Right hindlimb (tissue), 1 donor: Measurements from ENCODE around the gene AXL.
A peak's percentile ranks its signal among the peaks of the same experiment; 100 is the strongest.
"Not testable (repeated sequence)": the region's sequence is repeated elsewhere in the genome, so short reads cannot be mapped to it uniquely, and the experiment has no call there.

Source experiments
- DNase-seq: peaks from one replicate; pipeline ENCODE4 v3.0.0-alpha.2; 2018

The AXL gene

GRCh38 chr19:41206926-41207750 is 11.9 kb upstream of the AXL start:
- DNase-seq, result peak; percentile 80

DNA sequence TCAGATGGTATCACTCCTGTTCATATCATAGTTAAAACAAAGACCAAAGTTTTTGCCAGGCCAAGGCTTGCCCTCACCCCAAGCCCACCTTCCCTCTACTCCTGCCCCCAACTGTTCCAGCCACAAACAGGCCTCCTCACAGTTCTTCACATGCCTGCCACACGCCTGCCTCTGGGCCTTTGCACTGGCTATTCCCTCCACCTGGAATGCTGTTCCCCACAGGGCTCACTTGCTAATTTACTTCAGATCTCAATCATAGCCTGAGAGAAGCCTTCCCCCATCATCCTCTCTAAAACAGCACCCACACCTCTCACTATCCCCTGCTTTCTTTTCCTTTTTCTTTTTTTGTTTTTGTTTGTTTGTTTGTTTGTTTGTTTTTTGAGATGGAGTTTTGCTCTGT is 4.9 kb upstream of the AXL start:
- DNase-seq, result no peak

DNA sequence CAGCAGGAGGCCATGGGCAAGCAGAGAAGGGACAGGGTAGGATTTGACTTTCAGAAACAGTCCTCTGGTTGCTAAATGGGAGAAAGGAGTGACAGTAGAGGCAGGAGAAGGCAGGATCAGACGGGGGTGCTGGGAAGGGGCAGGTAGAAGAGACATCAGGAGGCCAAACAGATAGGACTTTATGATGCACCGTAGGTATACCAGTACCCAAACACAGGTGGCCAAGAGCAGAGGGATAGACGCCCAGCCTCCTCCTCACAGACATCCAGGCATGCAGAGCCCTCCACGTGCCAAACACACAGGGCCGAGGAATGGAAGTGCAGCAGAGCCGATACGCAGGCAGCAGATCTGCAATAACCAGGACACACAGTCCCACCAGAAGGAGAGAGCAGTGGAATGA is 1.3 kb upstream of the AXL start:
- DNase-seq, result no peak

DNA sequence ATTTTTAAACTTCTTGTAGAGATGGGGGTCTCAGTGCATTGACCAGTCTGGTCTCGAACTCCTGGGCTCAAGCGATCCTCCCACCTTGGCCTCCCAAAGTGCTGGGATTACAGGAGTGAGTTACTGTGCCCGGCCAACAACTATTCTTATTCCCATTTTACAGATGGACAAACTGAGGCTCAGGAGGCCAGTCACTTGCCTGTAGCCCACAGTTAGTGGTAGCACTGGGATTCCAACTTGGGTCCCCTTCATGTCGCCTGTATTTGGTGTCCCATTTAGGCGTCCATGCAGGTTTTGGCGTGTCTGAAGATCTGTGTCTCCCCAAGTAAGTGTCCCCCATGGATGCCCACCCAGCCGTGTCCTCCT is 791 bp upstream of the AXL start:
- DNase-seq, result no peak

GRCh38 chr19:41219924-41220567 is 1.0 kb downstream of the AXL start:
- no peak for DNase-seq

- DNase-seq, result no peak
These were observed 1.8 kb downstream of the AXL start for GRCh38 chr19:41220811-41221210.

GRCh38 chr19:41221514-41222205 is 2.6 kb downstream of the AXL start:
- DNase-seq, result no peak

DNA sequence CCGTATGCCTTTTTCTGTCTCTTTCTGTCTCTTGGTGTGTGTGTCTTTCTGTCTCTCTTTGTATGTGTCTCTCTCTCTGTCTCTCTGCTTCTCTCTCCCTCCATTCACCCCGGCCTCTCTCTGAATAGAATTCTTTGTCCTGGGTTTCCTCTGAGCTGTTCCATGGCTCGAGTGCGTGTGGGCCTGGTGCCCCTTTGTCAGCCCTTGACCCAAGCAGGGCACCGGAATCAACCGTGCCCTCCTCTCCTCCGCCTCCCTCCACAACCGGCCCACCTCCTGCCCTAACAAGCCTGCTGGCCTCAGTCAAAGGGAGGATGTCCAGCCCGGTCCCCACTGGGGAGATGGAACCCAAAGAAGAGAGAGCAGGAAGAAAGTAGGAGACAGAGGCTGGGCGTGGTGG is 3.2 kb downstream of the AXL start:
- DNase-seq, result no peak

GRCh38 chr19:41223431-41224234 is 4.6 kb downstream of the AXL start:
- no peak for DNase-seq

- DNase-seq, result no peak
These were observed 5.6 kb downstream of the AXL start for GRCh38 chr19:41224632-41225031.

DNA sequence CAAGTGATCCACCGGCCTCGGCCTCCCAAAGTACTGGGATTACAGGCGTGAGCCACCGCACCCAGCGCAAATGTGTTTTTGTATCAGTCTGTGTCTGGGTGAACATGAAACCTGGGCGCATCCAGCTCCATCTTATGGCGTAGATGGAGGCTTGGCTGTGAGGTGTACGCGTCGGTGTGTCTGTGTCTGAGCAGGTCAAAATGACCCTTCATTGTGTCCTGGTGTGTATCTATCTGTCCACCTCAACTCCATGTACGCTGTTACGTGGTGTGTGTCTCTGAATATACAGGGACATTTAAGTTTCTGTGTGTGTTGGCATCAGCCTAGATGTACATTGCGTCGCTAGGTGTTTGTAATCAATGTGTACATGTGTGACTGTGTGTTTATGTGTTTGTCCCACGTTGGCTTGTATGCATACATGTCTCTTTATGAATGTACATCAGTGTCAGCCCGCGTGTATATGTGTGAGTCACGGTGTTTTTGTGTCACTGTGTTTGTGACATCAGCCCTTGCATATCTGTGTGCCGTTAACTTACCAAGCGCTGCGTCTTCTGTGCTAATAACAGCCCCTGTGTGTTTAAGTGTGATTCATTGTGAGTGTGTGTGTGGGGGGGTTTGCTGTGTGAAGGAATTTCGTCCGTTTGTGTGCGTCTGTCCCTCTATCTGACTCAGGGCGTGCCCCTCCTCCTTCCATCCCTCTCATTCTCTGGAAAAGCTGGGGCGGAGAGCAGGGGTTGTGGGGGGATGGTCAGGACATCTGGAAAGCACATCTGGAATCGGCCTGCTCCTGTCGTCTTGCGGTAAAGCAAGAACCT is 6.4 kb downstream of the AXL start:
- DNase-seq, result no peak

GRCh38 chr19:41226053-41226873 is 7.2 kb downstream of the AXL start:
- DNase-seq, result peak; percentile 89

DNA sequence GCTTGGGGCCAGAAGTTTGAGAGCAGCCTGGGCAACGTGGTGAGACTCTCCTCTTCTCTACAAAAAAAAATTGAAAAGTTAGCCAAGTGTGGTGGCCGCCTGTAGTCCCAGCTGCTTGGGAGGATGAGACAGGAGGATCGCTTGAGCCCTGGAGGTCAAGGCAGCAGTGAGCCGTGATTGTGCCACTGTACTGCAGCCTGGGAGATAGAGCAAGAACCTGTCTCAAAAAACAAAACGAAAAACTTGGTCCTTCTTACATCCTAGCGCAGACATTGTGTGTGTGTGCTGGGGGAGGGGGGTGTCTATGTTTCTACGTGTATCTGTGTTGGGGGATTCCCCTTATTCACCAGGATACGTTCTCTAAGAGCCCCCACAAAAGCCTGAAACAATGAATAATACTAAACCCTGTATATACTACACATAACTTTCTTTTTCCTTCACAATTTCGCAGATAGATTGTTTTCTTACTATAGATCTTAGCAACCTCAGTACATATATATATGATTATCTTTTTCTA is 7.9 kb downstream of the AXL start:
- DNase-seq, result no peak

DNA sequence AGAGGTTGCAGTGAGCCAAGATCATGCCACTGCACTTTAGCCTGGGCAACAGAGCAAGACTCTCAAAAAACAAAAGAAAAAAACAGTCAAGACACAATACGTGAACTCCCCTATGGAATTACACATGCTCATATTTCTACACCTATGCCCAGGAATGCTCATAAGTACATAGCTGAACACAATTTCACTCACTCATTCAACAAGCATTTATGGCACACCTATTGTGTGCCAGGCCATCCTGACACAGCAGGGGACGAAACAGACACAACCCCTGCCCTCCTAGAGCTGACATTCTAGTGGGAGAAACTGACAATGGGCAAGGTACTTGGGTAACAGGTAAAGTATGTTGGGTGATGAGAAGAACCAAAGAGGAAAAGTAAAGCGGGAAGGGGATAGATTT is 9.5 kb downstream of the AXL start:
- no peak for DNase-seq

GRCh38 chr19:41229338-41229737 is 10.3 kb downstream of the AXL start:
- DNase-seq, result not testable (repeated sequence)

GRCh38 chr19:41230067-41230857 is 11.2 kb downstream of the AXL start:
- DNase-seq, result no peak

GRCh38 chr19:41232686-41233085 is 13.7 kb downstream of the AXL start:
- DNase-seq, result no peak

DNA sequence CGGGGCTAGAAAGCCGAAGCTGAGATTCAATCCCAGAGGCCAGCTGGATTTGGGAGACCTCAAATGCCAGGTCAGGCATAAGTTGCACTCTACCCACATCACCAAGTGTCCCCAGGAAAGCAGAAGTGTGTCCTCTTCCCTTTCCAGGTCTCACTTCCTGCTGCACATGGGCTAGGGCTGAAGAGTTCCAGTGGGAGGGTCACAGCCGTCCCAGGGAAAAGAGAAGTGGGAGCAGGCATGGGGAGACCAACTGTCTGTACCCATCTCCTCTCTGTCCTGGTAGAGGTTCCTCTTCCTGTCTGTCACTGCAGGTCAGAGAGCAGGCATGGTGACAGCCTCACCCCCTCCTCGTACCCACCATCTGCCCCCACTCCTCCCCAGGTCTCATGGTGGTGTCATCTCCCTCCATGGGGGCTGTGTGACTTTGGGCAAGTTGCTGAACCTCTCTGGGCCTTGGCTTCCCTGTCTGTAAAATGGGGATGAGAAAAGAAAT is 14.8 kb downstream of the AXL start:
- no peak for DNase-seq

DNA sequence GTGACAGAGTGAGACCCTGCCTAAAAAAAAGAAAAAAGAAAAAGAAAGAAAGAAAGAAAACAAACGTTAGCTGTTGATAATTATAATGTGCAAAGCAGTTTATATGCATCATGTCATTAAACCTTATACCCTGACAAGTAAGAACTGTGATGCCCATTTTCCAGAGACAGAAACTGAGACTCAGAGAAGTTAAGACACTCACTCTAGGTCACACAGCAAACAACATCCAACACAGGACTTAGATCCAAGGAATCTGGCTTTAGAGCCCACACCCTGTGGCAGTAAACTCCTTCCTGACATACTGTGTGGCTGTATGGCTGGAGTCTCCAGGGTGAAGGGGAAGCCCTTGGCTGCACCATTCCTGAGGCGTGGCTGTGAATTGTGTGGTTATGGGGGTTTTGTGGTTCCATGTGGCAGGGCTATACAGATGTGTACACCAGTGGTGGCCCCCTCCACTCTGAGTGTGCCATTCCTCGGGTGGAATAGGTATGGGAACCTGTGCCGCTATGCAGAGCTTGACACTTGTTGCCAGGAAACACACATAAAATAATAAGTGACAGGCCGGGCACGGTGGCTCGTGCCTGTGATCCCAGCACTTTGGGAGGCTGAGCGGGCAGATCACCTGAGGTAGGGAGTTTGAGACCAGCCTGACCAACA is 15.6 kb downstream of the AXL start:
- no peak for DNase-seq

- DNase-seq, result no peak
These were observed 16.5 kb downstream of the AXL start for GRCh38 chr19:41235480-41235879.
